Stomach (tissue), 9 donors: ENCODE measurements around the gene GABRB1. TPM values are rescaled to one million over a fixed set of nuclear protein-coding genes. Genes with fewer than 3 reads are reported as not detected.

Experiments used
- DNase-seq, 2 donors: peaks; one replicate each; pipeline versions ENCODE4 v3.0.0 to v3.0.0-alpha.2; 2013 to 2019
- H3K27ac ChIP-seq, 5 donors: fragments of 200-600 bp in 4 of 5; sonication (generic) in 4 of 5; one replicate each; pipeline ENCODE4 v1.5.1; 2013 to 2019; ENCODE audit warnings: mild to moderate bottlenecking in 1 of 5, moderate library complexity in 1 of 5
- H3K27me3 ChIP-seq, 3 donors: fragments of 200-600 bp; sonication (generic); one replicate each; pipeline ENCODE4 v1.5.1; 2017 to 2019; ENCODE audit warnings: mixed run types in 1 of 3
- H3K36me3 ChIP-seq, 4 donors: fragments of 200-600 bp; sonication (generic); 1 replicate in 3 of 4; 2 replicates in 1 of 4; pipeline ENCODE4 v1.5.1; 2016 to 2019
- H3K4me1 ChIP-seq, 4 donors: fragments of 200-600 bp; sonication (generic); one replicate each; pipeline ENCODE4 v1.5.1; 2016 to 2019
- H3K4me3 ChIP-seq, 4 donors: fragments of 200-600 bp; sonication (generic) in 3 of 4; one replicate each; pipeline ENCODE4 v1.5.1; 2016 to 2019; ENCODE audit warnings: mild to moderate bottlenecking in 1 of 4
- H3K9me3 ChIP-seq, 4 donors: fragments of 200-600 bp; sonication (generic); one replicate each; pipeline ENCODE4 v1.5.1; 2016 to 2019
- EP300 ChIP-seq: sonication (generic); formaldehyde crosslinking; IDR thresholded peaks from one replicate; pipeline ENCODE4 v1.6.1; 2017; ENCODE audit warnings: antibody characterized with exemption
- POLR2A ChIP-seq, 4 donors: fragments of 450-650 bp; IDR thresholded peaks; one replicate each; pipeline ENCODE4 v1.6.1; 2016; ENCODE audit warnings: antibody characterized with exemption in 4 of 4, control low read depth in 2 of 4, mild to moderate bottlenecking in 1 of 4, moderate library complexity in 1 of 4
- POLR2AphosphoS5 ChIP-seq, 3 donors: sonication (generic); formaldehyde crosslinking; IDR thresholded peaks; one replicate each; pipeline ENCODE4 v1.6.1; 2016; ENCODE audit warnings: antibody characterized with exemption in 3 of 3
- WGBS, 5 donors: extraction: QIAGEN DNeasy Blood & Tissue Kit in 3 of 5; methylation state at CpG; one replicate each; pipeline versions ENCODE4 v1.1.5 to v1.1.7; 2013 to 2018; 5-methylcytosine and 5-hydroxymethylcytosine counted together
- intact Hi-C: fragments of 100-400 bp; cut with DNase I; formaldehyde crosslinking; loops from one replicate; pipeline ENCODE4 v1.15.1; 2023; ENCODE audit warnings: low total_unique reads
- polyA plus RNA-seq, 3 donors: library from polyadenylated mRNA; stranded (reverse); fragments of 200-250 nt; gene quantifications; one replicate each; pipeline ENCODE4 v1.2.3, GENCODE V29; 2013
- total RNA-seq, 5 donors: library from RNA; depleted of rRNA; stranded (reverse); fragments of >200 nt; gene quantifications; one replicate each; pipeline versions ENCODE4 v1.1.0 to v1.2.3, GENCODE V29; 2014 to 2016
- TF ChIP-seq, protein P1 (sequence below), 7 experiments: fragments of 450-650 bp in 4 of 7; fragments of 200-600 bp in 3 of 7; sonication (generic) in 3 of 7; IDR thresholded peaks; one replicate each; pipeline ENCODE4 v1.5.1; 2016 to 2019; ENCODE audit warnings: antibody characterized with exemption in 7 of 7, control low read depth in 2 of 7, mild to moderate bottlenecking in 1 of 7
- donor health status: healthy with polysubstance abuse.
- donor health status: Bipolar disorder and iron deficiency.
- donor health status: healthy.

GABRB1 gene
- total and polyA plus RNA-seq, 8 donors = 2.8 TPM; not detected in 7

DNA sequence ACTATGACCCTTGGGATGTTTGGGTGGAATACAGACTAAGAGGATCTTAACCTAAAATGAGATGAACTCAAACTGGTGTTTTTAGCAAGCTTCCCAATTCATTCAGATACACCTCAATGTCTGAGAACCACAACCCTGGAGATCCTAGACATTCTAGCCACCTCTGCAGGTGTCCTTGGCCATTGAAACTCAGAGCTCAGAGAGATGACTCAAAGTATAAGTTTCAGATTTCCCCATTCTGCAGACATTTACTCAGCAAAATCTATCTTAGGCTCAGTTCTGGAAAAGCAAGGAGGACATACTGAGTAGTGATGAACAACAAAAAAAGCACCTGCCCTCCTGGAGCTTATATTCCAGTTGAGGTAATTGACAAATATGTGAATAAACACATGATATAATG is 384.4 kb downstream of the GABRB1 start:
- Histone ChIP-seq H3K9me3 (no peaks in the 10 kb centered on the region), H3K27ac (no peak overlapping the region), H3K4me3 (no peak overlapping the region), H3K36me3 (no peaks in the 10 kb centered on the region), H3K27me3 (no peaks in the 10 kb centered on the region), H3K4me1 (no peaks in the 10 kb centered on the region)
- TF ChIP-seq, protein P1, sequence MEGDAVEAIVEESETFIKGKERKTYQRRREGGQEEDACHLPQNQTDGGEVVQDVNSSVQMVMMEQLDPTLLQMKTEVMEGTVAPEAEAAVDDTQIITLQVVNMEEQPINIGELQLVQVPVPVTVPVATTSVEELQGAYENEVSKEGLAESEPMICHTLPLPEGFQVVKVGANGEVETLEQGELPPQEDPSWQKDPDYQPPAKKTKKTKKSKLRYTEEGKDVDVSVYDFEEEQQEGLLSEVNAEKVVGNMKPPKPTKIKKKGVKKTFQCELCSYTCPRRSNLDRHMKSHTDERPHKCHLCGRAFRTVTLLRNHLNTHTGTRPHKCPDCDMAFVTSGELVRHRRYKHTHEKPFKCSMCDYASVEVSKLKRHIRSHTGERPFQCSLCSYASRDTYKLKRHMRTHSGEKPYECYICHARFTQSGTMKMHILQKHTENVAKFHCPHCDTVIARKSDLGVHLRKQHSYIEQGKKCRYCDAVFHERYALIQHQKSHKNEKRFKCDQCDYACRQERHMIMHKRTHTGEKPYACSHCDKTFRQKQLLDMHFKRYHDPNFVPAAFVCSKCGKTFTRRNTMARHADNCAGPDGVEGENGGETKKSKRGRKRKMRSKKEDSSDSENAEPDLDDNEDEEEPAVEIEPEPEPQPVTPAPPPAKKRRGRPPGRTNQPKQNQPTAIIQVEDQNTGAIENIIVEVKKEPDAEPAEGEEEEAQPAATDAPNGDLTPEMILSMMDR (IDR thresholded peaks at IDR 0.05) = no peak
- no peak for TF ChIP-seq POLR2AphosphoS5 (IDR thresholded peaks at IDR 0.05)
- no peak for TF ChIP-seq EP300
- TF ChIP-seq POLR2A (IDR thresholded peaks at IDR 0.05) = no peak
- no peak for DNase-seq
- intact Hi-C loops = no loop called here

DNA sequence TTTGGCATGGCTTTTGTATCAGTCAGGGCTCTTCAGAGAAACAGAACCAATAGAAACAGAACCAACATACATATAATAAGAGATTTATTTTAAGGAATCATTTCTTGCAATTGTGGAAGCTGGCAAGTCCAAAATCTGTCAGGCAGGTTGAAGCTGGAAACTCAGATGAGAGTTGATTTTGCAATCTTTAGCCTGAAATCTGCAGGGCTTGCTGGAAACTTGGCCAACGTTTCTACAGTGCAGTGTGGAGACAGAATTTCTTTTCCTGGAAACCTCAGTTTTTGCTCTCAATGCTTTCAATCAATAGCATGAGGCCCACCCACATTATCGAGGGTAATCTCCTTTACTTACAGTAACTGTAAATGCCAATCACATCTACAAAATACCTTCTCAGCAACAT is 386.8 kb downstream of the GABRB1 start:
- H3K27ac ChIP-seq = no peak overlapping the region
- intact Hi-C loops = no loop called here
- TF ChIP-seq, protein P1 (IDR thresholded peaks at IDR 0.05) = no peak
- no peak for TF ChIP-seq POLR2AphosphoS5 (IDR thresholded peaks at IDR 0.05)
- no peak for TF ChIP-seq EP300
- no peak for TF ChIP-seq POLR2A (IDR thresholded peaks at IDR 0.05)
- H3K27me3 ChIP-seq = no peaks in the 10 kb centered on the region
- H3K36me3 ChIP-seq = no peaks in the 10 kb centered on the region
- no peaks in the 10 kb centered on the region for H3K9me3 ChIP-seq
- WGBS, 5 donors = 34 to 63% (median 51%) methylated on average over 2 of the region's 2 CpGs
- H3K4me1 ChIP-seq = no peaks in the 10 kb centered on the region
- no peak overlapping the region for H3K4me3 ChIP-seq
- DNase-seq = no peak

DNA sequence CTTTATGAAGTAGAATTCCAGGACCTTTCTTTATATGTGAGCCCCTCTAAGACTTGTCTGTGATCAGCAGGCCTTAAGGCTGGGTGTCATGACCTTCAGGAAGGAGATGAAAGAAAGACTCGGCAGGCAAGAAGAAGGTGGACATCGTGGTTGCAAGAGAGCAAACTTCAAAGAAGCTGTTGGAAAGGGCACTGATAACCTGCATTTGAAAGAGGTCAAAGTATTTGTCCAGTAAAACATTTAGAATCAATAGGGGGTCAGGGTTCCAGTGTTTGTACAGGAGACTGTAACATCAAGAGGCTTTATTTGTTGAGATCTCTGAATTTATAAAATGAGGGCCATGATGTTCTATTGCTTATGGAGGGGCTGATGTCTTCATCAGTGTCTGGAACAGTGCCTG is 387.9 kb downstream of the GABRB1 start:
- Histone ChIP-seq H3K4me1 (no peaks in the 10 kb centered on the region), H3K4me3 (no peak overlapping the region), H3K27ac (no peak overlapping the region), H3K36me3 (no peaks in the 10 kb centered on the region), H3K9me3 (no peaks in the 10 kb centered on the region), H3K27me3 (no peaks in the 10 kb centered on the region)
- DNase-seq = no peak
- intact Hi-C loops = no loop called here
- 28 to 72% (median 39%) methylated on average over 2 of the region's 2 CpGs for WGBS, 5 donors
- TF ChIP-seq POLR2A (IDR thresholded peaks at IDR 0.05) (no peak), POLR2AphosphoS5 (IDR thresholded peaks at IDR 0.05) (no peak), EP300 (no peak)
- TF ChIP-seq, protein P1 (IDR thresholded peaks at IDR 0.05) = no peak

DNA sequence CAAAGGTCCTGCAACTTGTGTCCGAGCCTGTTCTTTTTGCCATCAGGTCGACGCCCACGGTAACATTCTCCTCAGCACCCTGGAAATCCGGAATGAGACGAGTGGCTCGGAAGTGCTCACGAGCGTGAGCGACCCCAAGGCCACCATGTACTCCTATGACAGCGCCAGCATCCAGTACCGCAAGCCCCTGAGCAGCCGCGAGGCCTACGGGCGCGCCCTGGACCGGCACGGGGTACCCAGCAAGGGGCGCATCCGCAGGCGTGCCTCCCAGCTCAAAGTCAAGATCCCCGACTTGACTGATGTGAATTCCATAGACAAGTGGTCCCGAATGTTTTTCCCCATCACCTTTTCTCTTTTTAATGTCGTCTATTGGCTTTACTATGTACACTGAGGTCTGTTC is 394.3 kb downstream of the GABRB1 start:
- intact Hi-C loops = no loop called here
- no peaks in the 10 kb centered on the region for H3K27me3 ChIP-seq
- no peak for DNase-seq
- no peak for TF ChIP-seq POLR2A (IDR thresholded peaks at IDR 0.05)
- no peak for TF ChIP-seq EP300
- H3K27ac ChIP-seq = no peak overlapping the region
- no peak overlapping the region for H3K4me3 ChIP-seq
- H3K4me1 ChIP-seq = no peaks in the 10 kb centered on the region
- 82 to 96% (median 94%) methylated on average over 10 to 25 of the region's 25 CpGs for WGBS, 5 donors
- no peaks in the 10 kb centered on the region for H3K36me3 ChIP-seq
- no peaks in the 10 kb centered on the region for H3K9me3 ChIP-seq

DNA sequence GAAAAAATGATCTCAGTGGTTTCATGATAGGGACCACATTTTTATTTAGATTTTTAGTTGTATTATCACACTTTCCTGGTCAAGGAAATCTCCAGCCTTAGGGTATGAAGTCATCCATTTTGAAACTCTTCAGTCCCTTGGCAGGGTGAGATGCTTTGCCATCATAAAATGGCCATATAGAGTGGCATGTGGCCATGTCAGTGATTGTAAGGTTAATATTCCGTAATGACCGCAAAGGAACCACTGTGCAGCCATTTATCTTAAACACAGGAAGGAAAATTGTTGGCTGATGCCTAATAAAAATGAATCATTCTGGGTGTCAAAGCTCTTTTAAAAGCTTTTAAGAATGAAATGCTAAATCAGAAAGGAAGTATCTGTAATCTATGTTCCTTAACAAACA is 396.6 kb downstream of the GABRB1 start:
- no peaks in the 10 kb centered on the region for H3K27me3 ChIP-seq
- H3K36me3 ChIP-seq = no peaks in the 10 kb centered on the region
- no peak for TF ChIP-seq POLR2A (IDR thresholded peaks at IDR 0.05)
- TF ChIP-seq, protein P1 (IDR thresholded peaks at IDR 0.05) = no peak
- WGBS, 5 donors = 76 to 90% (median 84%) methylated on average over 2 of the region's 2 CpGs
- H3K27ac ChIP-seq = no peak overlapping the region
- intact Hi-C loops = no loop called here
- DNase-seq = no peak
- no peak overlapping the region for H3K4me3 ChIP-seq
- no peaks in the 10 kb centered on the region for H3K9me3 ChIP-seq
- H3K4me1 ChIP-seq = no peaks in the 10 kb centered on the region
